ENCODE results near the gene EBPL. TPM values are rescaled to one million over a fixed set of nuclear protein-coding genes. Genes with fewer than 3 reads are reported as not detected.

The EBPL gene
- total and polyA plus RNA-seq, 2 of the 4 experiments (the other 2 are of a cell fraction) = 57.9 to 65.3 TPM

DNA sequence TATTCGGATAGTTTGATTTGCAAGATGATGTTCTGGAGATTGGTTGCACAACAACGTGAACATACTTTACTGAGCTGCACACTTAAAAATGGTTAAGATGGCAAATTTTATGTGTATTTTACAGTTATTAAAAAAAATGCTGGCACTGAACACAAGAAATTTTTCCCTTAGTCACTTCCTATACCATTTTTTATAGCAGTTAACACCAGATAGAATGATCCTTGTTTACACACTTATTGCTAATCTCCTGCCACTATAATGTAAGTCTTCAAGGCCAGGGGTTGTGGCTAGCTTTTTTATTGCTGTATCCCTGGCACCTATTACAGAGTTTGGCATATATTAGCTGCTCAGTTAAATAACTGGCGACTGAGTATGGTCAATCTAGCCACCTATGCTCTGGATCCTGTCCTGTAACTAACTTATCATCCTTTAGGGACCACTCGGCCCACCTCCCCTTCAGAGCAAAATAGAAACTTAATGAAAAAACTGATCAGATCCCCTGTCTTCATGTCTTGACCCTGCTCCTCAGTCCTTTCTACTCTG lies 2.0 kb upstream of the EBPL start:
- ATAC-seq (ENCODE audit: low read depth) (no peak), DNase-seq (peak; percentile 22)
- H3K79me1 ChIP-seq (ENCODE audit: low read depth in 1 of 2, low read length in 2 of 2) = peaks cover 13 to 31% of the 10 kb centered on the region in 2 experiments
- no peak overlapping the region for H2BK120ac ChIP-seq (ENCODE audit: low read depth, low read length)
- H3K27ac ChIP-seq (ENCODE audit: insufficient read depth, low read length) = no peak overlapping the region
- peaks cover 3% of the 10 kb centered on the region; the same call in 1 of the 2 replicates for H3K9me1 ChIP-seq (ENCODE audit: insufficient read depth, low read length)
- dilution Hi-C loops (cut with HindIII; ENCODE audit: low sequenced_read_pairs, unreplicated experiment) (no loop called here), in situ Hi-C loops (cut with MboI; ENCODE audit: low sequenced_read_pairs) (no loop called here), intact Hi-C loops (cut with micrococcal nuclease) (loop anchor here (5.0 to 10.0 kb wide), 2 partner anchors 154 to 242 kb away; partner anchors contain the start of gene SPRYD7)
- no TSS peak for BruUV-seq (replicated peaks)
- H3K4me1 ChIP-seq (ENCODE audit: control insufficient read depth, insufficient read depth, low read length) = 0 out of 2 replicates have a peak, but pooled peaks cover 1% of the 10 kb centered on the region
- no CpG with 5 or more reads among the region's 4 CpGs for WGBS, 2 experiments (ENCODE audit: extremely low coverage in 2 of 2, insufficient read length in 1 of 2)
- no peak overlapping the region for H3K23ac ChIP-seq (ENCODE audit: low read depth, low read length)
- no peak overlapping the region for H3K4me2 ChIP-seq (ENCODE audit: low read depth, low read length)
- H2AK5ac ChIP-seq (ENCODE audit: low read depth, low read length) = no peak overlapping the region
- TF ChIP-seq MAFK (IDR thresholded peaks at IDR 0.05; ENCODE audit: low read depth, low read length) = no peak
- peak; percentile 34; the same call in 1 of the 2 replicates for TF ChIP-seq CEBPB (IDR thresholded peaks at IDR 0.05; ENCODE audit: low read depth, low read length)
- TF ChIP-seq FOS (IDR thresholded peaks at IDR 0.05; ENCODE audit: low read depth, low read length) = no peak
- 0 out of 2 replicates have a peak, but pooled peaks have one; percentile 23 for TF ChIP-seq NFE2L2 (IDR thresholded peaks at IDR 0.05; ENCODE audit: low read depth, low read length)
- ChIA-PET POLR2A (ENCODE audit: unreplicated experiment) (no interaction called here), CTCF (no interaction called here)
- H3K14ac ChIP-seq (replicated peaks; ENCODE audit: low read depth, low read length) = no peak overlapping the region
- no peak overlapping the region for H3K18ac ChIP-seq (ENCODE audit: low read depth, low read length)
- H3K36me3 ChIP-seq (ENCODE audit: control insufficient read depth, insufficient read depth, low read length) = peaks cover 3% of the 10 kb centered on the region
- no peak overlapping the region for H4K5ac ChIP-seq (ENCODE audit: low read depth, low read length)
- H2AFZ ChIP-seq (replicated peaks; ENCODE audit: low read length, poor library complexity) = no peak overlapping the region
- no peak overlapping the region for H4K8ac ChIP-seq (ENCODE audit: low read depth in 2 of 2, low read length in 2 of 2)
- no peak overlapping the region for H3K56ac ChIP-seq (ENCODE audit: extremely low read depth, insufficient read depth, low read length)
- no peak overlapping the region for H2BK5ac ChIP-seq (ENCODE audit: low read depth, low read length, poor library complexity, severe bottlenecking)
- H4K91ac ChIP-seq (ENCODE audit: insufficient read depth, low read depth, low read length) = no peak overlapping the region
- H3K9me3 ChIP-seq (ENCODE audit: control insufficient read depth, insufficient read depth, low read length) = no peaks in the 10 kb centered on the region
- H3K4me3 ChIP-seq (ENCODE audit: insufficient read depth, low read depth, low read length) = no peak overlapping the region
- H2BK20ac ChIP-seq (ENCODE audit: low read depth, low read length) = no peak overlapping the region
- no peak overlapping the region for H2BK15ac ChIP-seq (ENCODE audit: low read depth, low read length)
- no peak overlapping the region for H3K4ac ChIP-seq (ENCODE audit: low read depth, low read length)
- H3K9ac ChIP-seq (ENCODE audit: low read depth, low read length) = no peak overlapping the region
- H3K27me3 ChIP-seq (ENCODE audit: control insufficient read depth, insufficient read depth, low read length) = no peaks in the 10 kb centered on the region
- H4K20me1 ChIP-seq (ENCODE audit: insufficient read depth, low read length) = 0 out of 2 replicates have a peak, but pooled peaks cover 6% of the 10 kb centered on the region
- H2AK9ac ChIP-seq (replicated peaks; ENCODE audit: low read depth, low read length, poor library complexity) = no peak overlapping the region
